Measurements from ENCODE around the gene SH2D3C.

DNA sequence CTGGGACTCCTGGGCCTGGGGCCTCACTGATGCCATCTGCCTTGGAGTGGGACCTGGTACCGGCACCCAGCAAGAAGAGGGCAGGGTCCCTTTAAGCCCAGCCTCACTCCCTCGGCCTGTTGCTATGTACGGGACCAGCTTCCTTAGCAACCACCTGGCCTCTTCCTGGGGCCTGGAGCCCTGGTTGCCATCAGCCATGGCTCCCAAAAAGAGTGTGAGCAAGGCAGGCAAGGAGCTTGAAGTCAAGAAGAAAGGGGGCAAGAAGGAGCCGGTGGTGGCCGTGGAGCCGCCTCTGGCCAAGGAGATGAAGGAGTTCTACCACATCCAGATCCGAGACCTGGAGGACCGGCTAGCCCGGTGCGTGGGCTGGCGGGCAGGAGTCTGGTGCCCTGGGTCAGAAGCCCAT is 71.6 kb downstream of the SH2D3C start, which contains the start of gene CFAP157:
- TF ChIP-seq, protein P1, sequence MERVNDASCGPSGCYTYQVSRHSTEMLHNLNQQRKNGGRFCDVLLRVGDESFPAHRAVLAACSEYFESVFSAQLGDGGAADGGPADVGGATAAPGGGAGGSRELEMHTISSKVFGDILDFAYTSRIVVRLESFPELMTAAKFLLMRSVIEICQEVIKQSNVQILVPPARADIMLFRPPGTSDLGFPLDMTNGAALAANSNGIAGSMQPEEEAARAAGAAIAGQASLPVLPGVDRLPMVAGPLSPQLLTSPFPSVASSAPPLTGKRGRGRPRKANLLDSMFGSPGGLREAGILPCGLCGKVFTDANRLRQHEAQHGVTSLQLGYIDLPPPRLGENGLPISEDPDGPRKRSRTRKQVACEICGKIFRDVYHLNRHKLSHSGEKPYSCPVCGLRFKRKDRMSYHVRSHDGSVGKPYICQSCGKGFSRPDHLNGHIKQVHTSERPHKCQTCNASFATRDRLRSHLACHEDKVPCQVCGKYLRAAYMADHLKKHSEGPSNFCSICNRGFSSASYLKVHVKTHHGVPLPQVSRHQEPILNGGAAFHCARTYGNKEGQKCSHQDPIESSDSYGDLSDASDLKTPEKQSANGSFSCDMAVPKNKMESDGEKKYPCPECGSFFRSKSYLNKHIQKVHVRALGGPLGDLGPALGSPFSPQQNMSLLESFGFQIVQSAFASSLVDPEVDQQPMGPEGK (CRISPR knock-in tag; IDR thresholded peaks at IDR 0.05; ENCODE audit: borderline replicate concordance): no peak
- no peak for TF ChIP-seq ZC3H10 (CRISPR knock-in tag; IDR thresholded peaks at IDR 0.05)
- TF ChIP-seq, protein P2, sequence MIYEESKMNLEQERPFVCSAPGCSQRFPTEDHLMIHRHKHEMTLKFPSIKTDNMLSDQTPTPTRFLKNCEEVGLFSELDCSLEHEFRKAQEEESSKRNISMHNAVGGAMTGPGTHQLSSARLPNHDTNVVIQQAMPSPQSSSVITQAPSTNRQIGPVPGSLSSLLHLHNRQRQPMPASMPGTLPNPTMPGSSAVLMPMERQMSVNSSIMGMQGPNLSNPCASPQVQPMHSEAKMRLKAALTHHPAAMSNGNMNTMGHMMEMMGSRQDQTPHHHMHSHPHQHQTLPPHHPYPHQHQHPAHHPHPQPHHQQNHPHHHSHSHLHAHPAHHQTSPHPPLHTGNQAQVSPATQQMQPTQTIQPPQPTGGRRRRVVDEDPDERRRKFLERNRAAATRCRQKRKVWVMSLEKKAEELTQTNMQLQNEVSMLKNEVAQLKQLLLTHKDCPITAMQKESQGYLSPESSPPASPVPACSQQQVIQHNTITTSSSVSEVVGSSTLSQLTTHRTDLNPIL (CRISPR knock-in tag; IDR thresholded peaks at IDR 0.05; ENCODE audit: low read depth): no peak
- TF ChIP-seq ZFP30 (CRISPR knock-in tag; IDR thresholded peaks at IDR 0.05): no peak
- no peak for TF ChIP-seq ARNTL (CRISPR knock-in tag; IDR thresholded peaks at IDR 0.05; ENCODE audit: borderline replicate concordance, low read depth)
- TF ChIP-seq, protein P3, sequence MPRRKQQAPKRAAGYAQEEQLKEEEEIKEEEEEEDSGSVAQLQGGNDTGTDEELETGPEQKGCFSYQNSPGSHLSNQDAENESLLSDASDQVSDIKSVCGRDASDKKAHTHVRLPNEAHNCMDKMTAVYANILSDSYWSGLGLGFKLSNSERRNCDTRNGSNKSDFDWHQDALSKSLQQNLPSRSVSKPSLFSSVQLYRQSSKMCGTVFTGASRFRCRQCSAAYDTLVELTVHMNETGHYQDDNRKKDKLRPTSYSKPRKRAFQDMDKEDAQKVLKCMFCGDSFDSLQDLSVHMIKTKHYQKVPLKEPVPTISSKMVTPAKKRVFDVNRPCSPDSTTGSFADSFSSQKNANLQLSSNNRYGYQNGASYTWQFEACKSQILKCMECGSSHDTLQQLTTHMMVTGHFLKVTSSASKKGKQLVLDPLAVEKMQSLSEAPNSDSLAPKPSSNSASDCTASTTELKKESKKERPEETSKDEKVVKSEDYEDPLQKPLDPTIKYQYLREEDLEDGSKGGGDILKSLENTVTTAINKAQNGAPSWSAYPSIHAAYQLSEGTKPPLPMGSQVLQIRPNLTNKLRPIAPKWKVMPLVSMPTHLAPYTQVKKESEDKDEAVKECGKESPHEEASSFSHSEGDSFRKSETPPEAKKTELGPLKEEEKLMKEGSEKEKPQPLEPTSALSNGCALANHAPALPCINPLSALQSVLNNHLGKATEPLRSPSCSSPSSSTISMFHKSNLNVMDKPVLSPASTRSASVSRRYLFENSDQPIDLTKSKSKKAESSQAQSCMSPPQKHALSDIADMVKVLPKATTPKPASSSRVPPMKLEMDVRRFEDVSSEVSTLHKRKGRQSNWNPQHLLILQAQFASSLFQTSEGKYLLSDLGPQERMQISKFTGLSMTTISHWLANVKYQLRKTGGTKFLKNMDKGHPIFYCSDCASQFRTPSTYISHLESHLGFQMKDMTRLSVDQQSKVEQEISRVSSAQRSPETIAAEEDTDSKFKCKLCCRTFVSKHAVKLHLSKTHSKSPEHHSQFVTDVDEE (CRISPR knock-in tag; IDR thresholded peaks at IDR 0.05): no peak
- no peak for TF ChIP-seq TCF4 (CRISPR knock-in tag; IDR thresholded peaks at IDR 0.05; ENCODE audit: borderline replicate concordance)
- TF ChIP-seq OSR1 (CRISPR knock-in tag; IDR thresholded peaks at IDR 0.05): no peak
- TF ChIP-seq ZFP3 (CRISPR knock-in tag; IDR thresholded peaks at IDR 0.05): no peak
- no peak for TF ChIP-seq PPARA (CRISPR knock-in tag; IDR thresholded peaks at IDR 0.05; ENCODE audit: borderline replicate concordance)
- TF ChIP-seq ESRRG (CRISPR knock-in tag; IDR thresholded peaks at IDR 0.05): no peak
- TF ChIP-seq ZNF8 (CRISPR knock-in tag; IDR thresholded peaks at IDR 0.05): no peak
